GM12878 (cell line): ENCODE results near the gene GEMIN2.

Source experiments
- BCLAF1 ChIP-seq: fragments of 450-650 bp; IDR thresholded peaks from 2 replicates; pipeline ENCODE4 v1.6.1; 2017; ENCODE audit warnings: antibody characterized with exemption, mild to moderate bottlenecking, moderate library complexity
- EP300 ChIP-seq, 2 experiments: fragments of 150-350 bp in 1 of 2; IDR thresholded peaks; 2 replicates each; pipeline ENCODE4 v1.6.1; 2011 to 2012; ENCODE audit warnings: low read depth in 2 of 2, low read length in 2 of 2, borderline replicate concordance in 1 of 2, improper control_type of control experiment in 1 of 2, inconsistent platforms in 1 of 2; ENCODE audit not compliant: control insufficient read depth in 1 of 2
- MXI1 ChIP-seq: fragments of 150-350 bp; IDR thresholded peaks from 2 replicates; pipeline ENCODE4 v1.6.1; 2011; ENCODE audit warnings: low read depth, mild to moderate bottlenecking, inconsistent platforms, low read length, improper control_type of control experiment
- POLR2AphosphoS5 ChIP-seq: IDR thresholded peaks from 2 replicates; pipeline ENCODE4 v1.6.1; 2011; ENCODE audit warnings: mild to moderate bottlenecking, low read length, inconsistent platforms
- SMC3 ChIP-seq: IDR thresholded peaks from 2 replicates; pipeline ENCODE4 v1.6.1; 2011; ENCODE audit warnings: low read length, improper control_type of control experiment, borderline replicate concordance
- ZNF207 ChIP-seq: fragments of 450-650 bp; IDR thresholded peaks from 2 replicates; pipeline ENCODE4 v1.6.1; 2014; ENCODE audit warnings: antibody characterized with exemption, mild to moderate bottlenecking, borderline replicate concordance

- TF ChIP-seq EP300 (IDR thresholded peaks at IDR 0.05; ENCODE audit: borderline replicate concordance in 1 of 2, control insufficient read depth in 1 of 2, low read depth in 2 of 2, low read length in 2 of 2) (no peak), MXI1 (no peak), SMC3 (no peak), POLR2AphosphoS5 (no peak), BCLAF1 (no peak), ZNF207 (no peak)
Observed at GRCh38 chr14:39140170-39140569, 26.0 kb downstream of the GEMIN2 start.
